ENCODE measurements around the gene FOXJ3. TPM values are rescaled to one million over a fixed set of nuclear protein-coding genes. Genes with fewer than 3 reads are reported as not detected.
A peak's percentile ranks its signal among the peaks of the same experiment; 100 is the strongest.

Gene FOXJ3
- 39.4 TPM for total RNA-seq

GRCh38 chr1:42335050-42335808 lies at the start of gene FOXJ3:
Gene FOXJ3 (minus strand): TSS chr1:42335235. CDS start chr1:42311093, 24,142 bp downstream.
- DNase-seq (ENCODE audit: low spot score), result peak; percentile 94

GRCh38 chr1:42381280-42381673 lies 46.2 kb upstream of the FOXJ3 start:
- no peak for DNase-seq (ENCODE audit: low spot score)

GRCh38 chr1:42380586-42381279 lies 45.7 kb upstream of the FOXJ3 start, which contains the start of gene RIMKLA:
Gene RIMKLA (plus strand): TSS chr1:42380792. CDS start chr1:42380935, 143 bp downstream.
- peak; percentile 30 for DNase-seq (ENCODE audit: low spot score)

- peak; percentile 10 for DNase-seq (ENCODE audit: low spot score)
These were observed 45.0 kb upstream of the FOXJ3 start for GRCh38 chr1:42379794-42380585.

- DNase-seq (ENCODE audit: low spot score), result no peak
These were observed 37.8 kb upstream of the FOXJ3 start for GRCh38 chr1:42372796-42373195.

GRCh38 chr1:42370876-42371549 lies 36.0 kb upstream of the FOXJ3 start:
- no peak for DNase-seq (ENCODE audit: low spot score)

- no peak for DNase-seq (ENCODE audit: low spot score)
These were observed 34.4 kb upstream of the FOXJ3 start for GRCh38 chr1:42369471-42369870.

GRCh38 chr1:42368096-42368795 lies 33.2 kb upstream of the FOXJ3 start:
- DNase-seq (ENCODE audit: low spot score), result peak; percentile 13

GRCh38 chr1:42365118-42365517 lies 30.1 kb upstream of the FOXJ3 start:
- no peak for DNase-seq (ENCODE audit: low spot score)

GRCh38 chr1:42364542-42364941 lies 29.5 kb upstream of the FOXJ3 start:
- DNase-seq (ENCODE audit: low spot score), result no peak

GRCh38 chr1:42364089-42364488 lies 29.1 kb upstream of the FOXJ3 start:
- no peak for DNase-seq (ENCODE audit: low spot score)

GRCh38 chr1:42359466-42359865 lies 24.4 kb upstream of the FOXJ3 start:
- DNase-seq (ENCODE audit: low spot score), result no peak

- no peak for DNase-seq (ENCODE audit: low spot score)
These were observed 23.8 kb upstream of the FOXJ3 start for GRCh38 chr1:42358791-42359190.

GRCh38 chr1:42350086-42350485 lies 15.1 kb upstream of the FOXJ3 start:
- DNase-seq (ENCODE audit: low spot score), result no peak

GRCh38 chr1:42348498-42348897 lies 13.5 kb upstream of the FOXJ3 start:
- DNase-seq (ENCODE audit: low spot score), result no peak

- DNase-seq (ENCODE audit: low spot score), result no peak
These were observed 8.0 kb upstream of the FOXJ3 start for GRCh38 chr1:42343049-42343448.

- DNase-seq (ENCODE audit: low spot score), result no peak
These were observed 5.9 kb upstream of the FOXJ3 start for GRCh38 chr1:42340901-42341300.

- DNase-seq (ENCODE audit: low spot score), result peak; percentile 44
These were observed 5.1 kb upstream of the FOXJ3 start for GRCh38 chr1:42340093-42340492.

- no peak for DNase-seq (ENCODE audit: low spot score)
These were observed 1.9 kb upstream of the FOXJ3 start for GRCh38 chr1:42336978-42337377.

GRCh38 chr1:42335809-42336518 lies 929 bp upstream of the FOXJ3 start:
- peak; percentile 34 for DNase-seq (ENCODE audit: low spot score)

All from mucosa of gallbladder (tissue), 1 donor.